HepG2 (cell line): ENCODE data around the gene RPS14. TPM values are rescaled to one million over a fixed set of nuclear protein-coding genes. Genes with fewer than 3 reads are reported as not detected.
A peak's percentile ranks its signal among the peaks of the same experiment; 100 is the strongest.

Experiments
- ATAC-seq: fragments of 200-7000 bp; cut with Tn5 transposase; 3 replicates; pipeline ENCODE4 v1.9.1; 2020; ENCODE audit warnings: mild to moderate bottlenecking, moderate library complexity
- BruUV-seq: library from RNA; stranded (reverse); fragments of 400-500 nt; replicated peaks from 2 replicates; lab custom pipeline; 2021; lab: Mats Ljungman, UMichigan
- CTCF ChIA-PET: fragments of 300-600 bp; formaldehyde crosslinking; extraction: SDS; loops from one replicate; lab custom pipeline; 2021; ENCODE audit warnings: low total read pairs, inconsistent platforms, low intra/inter-chr PET ratio; lab: Yijun Ruan, JAX
- POLR2A ChIA-PET: fragments of 350-600 bp; sonication (Branson Sonifier 250); formaldehyde crosslinking; loops from one replicate; lab custom pipeline; 2020; ENCODE audit warnings: antibody characterized with exemption, inconsistent platforms; lab: Yijun Ruan, JAX
- DNase-seq: peaks from one replicate; pipeline ENCODE4 v3.0.0-alpha.2; 2015; ENCODE audit warnings: low spot score
- FAIRE-seq: peaks from 3 replicates; lab custom pipeline; 2011; peaks lifted over from hg19 to GRCh38; lab: Jason Lieb, UNC
- H2AFZ ChIP-seq: one replicate; pipeline ENCODE4 v1.6.1; 2011; ENCODE audit warnings: low read length, inconsistent platforms
- H3K27ac ChIP-seq: fragments of 300-600 bp; 3 replicates; pipeline ENCODE4 v1.8.0; 2011; ENCODE audit warnings: mixed run types, mild to moderate bottlenecking, mixed read lengths, low read length, inconsistent platforms; ENCODE audit not compliant: insufficient read depth; ENCODE audit errors: extremely low read length
- H3K27me3 ChIP-seq, 2 experiments: fragments of 200-600 bp in 1 of 2; 2 replicates in 1 of 2; 3 replicates in 1 of 2; pipeline versions ENCODE4 v1.6.0 to v1.8.0; 2011; ENCODE audit warnings: low read length in 2 of 2, mild to moderate bottlenecking in 2 of 2, moderate library complexity in 2 of 2, inconsistent platforms in 1 of 2; ENCODE audit not compliant: insufficient read depth in 2 of 2, control insufficient read depth in 1 of 2
- H3K36me3 ChIP-seq, 2 experiments: fragments of 200-600 bp in 1 of 2; replicated peaks in 1 of 2; 2 replicates in 1 of 2; 3 replicates in 1 of 2; pipeline versions ENCODE4 v1.5.1 to v1.8.0; 2011; ENCODE audit warnings: low read length in 2 of 2, inconsistent platforms in 1 of 2; ENCODE audit not compliant: insufficient read depth in 2 of 2, control insufficient read depth in 1 of 2
- H3K4me1 ChIP-seq: 2 replicates; pipeline ENCODE4 v1.5.1; 2012; ENCODE audit warnings: low read length, inconsistent platforms; ENCODE audit not compliant: insufficient read depth
- H3K4me2 ChIP-seq: 2 replicates; pipeline ENCODE4 v1.6.0; 2011; ENCODE audit warnings: low read depth, low read length, inconsistent platforms
- H3K4me3 ChIP-seq, 3 experiments: fragments of 200-600 bp in 1 of 3; sonication (generic), shearing (Covaris generic) in 1 of 3; replicated peaks in 1 of 3; 2 replicates each; pipeline ENCODE4 v1.5.1; 2011 to 2016; ENCODE audit warnings: low read length in 3 of 3, inconsistent platforms in 2 of 3, low read depth in 2 of 3, mild to moderate bottlenecking in 2 of 3, control low read depth in 1 of 3, mixed read lengths in 1 of 3; ENCODE audit not compliant: insufficient read depth in 1 of 3
- H3K79me2 ChIP-seq: one replicate; pipeline ENCODE4 v1.6.1; 2011; ENCODE audit warnings: low read length, inconsistent platforms; ENCODE audit not compliant: insufficient read depth
- H3K9ac ChIP-seq: 2 replicates; pipeline ENCODE4 v1.6.0; 2011; ENCODE audit warnings: mild to moderate bottlenecking, low read depth, low read length, inconsistent platforms; ENCODE audit not compliant: insufficient read depth
- H3K9me3 ChIP-seq: 2 replicates; pipeline ENCODE4 v1.5.1; 2012; ENCODE audit warnings: mild to moderate bottlenecking, low read length
- H4K20me1 ChIP-seq: 2 replicates; pipeline ENCODE4 v1.6.0; 2011; ENCODE audit warnings: inconsistent platforms, mild to moderate bottlenecking, low read length, moderate library complexity; ENCODE audit not compliant: insufficient read depth
- ARNTL ChIP-seq: sonication (generic); formaldehyde crosslinking; IDR thresholded peaks from 2 replicates; pipeline ENCODE4 v1.4.0; 2020; ENCODE audit warnings: mild to moderate bottlenecking, missing genetic modification reagents
- IRF2 ChIP-seq: IDR thresholded peaks from 2 replicates; pipeline ENCODE4 v1.6.1; 2018; ENCODE audit warnings: missing genetic modification reagents, missing compliant biosample characterization
- MTF1 ChIP-seq: sonication (generic); formaldehyde crosslinking; IDR thresholded peaks from 2 replicates; pipeline ENCODE4 v1.5.0; 2020; ENCODE audit warnings: missing genetic modification reagents
- NRL ChIP-seq: sonication (generic); formaldehyde crosslinking; IDR thresholded peaks from 2 replicates; pipeline ENCODE4 v1.5.0; 2020; ENCODE audit warnings: missing genetic modification reagents, mild to moderate bottlenecking, moderate library complexity, borderline replicate concordance
- PPARG ChIP-seq: conservative IDR thresholded peaks from 2 replicates; pipeline ENCODE4 v1.6.1; 2016; ENCODE audit warnings: missing biosample characterization, missing genetic modification reagents
- SCMH1 ChIP-seq: sonication (generic); formaldehyde crosslinking; IDR thresholded peaks from 2 replicates; pipeline ENCODE4 v1.9.0; 2021; ENCODE audit warnings: missing genetic modification reagents, mild to moderate bottlenecking, borderline replicate concordance
- STAG1 ChIP-seq: sonication (generic); formaldehyde crosslinking; IDR thresholded peaks from 2 replicates; pipeline ENCODE4 v1.4.0; 2020; ENCODE audit warnings: missing genetic modification reagents
- XRCC5 ChIP-seq: fragments of 200-400 bp; formaldehyde crosslinking; optimal IDR thresholded peaks from 2 replicates; pipeline ENCODE3; 2017; ENCODE audit warnings: mild to moderate bottlenecking, low read length
- ZKSCAN1 ChIP-seq: fragments of 150-350 bp; IDR thresholded peaks from 2 replicates; pipeline ENCODE4 v1.6.1; 2014; ENCODE audit warnings: low read length
- ZNF263 ChIP-seq: sonication (generic); formaldehyde crosslinking; IDR thresholded peaks from 2 replicates; pipeline ENCODE4 v1.4.0; 2020; ENCODE audit warnings: missing genetic modification reagents
- ZNF737 ChIP-seq: sonication (generic); formaldehyde crosslinking; IDR thresholded peaks from 2 replicates; pipeline ENCODE4 v1.5.0; 2020; ENCODE audit warnings: missing genetic modification reagents, mild to moderate bottlenecking, borderline replicate concordance
- WGBS: methylation state at CpG from one replicate; pipeline ENCODE4 v1.1.6; 2017; ENCODE audit warnings: low lambda C conversion rate; 5-methylcytosine and 5-hydroxymethylcytosine counted together
- in situ Hi-C: cut with HindIII; loops from 2 replicates; pipeline ENCODE4 v1.10.0; 2017; ENCODE audit warnings: low pct_unique_long_range_greater_than_20kb; ENCODE audit not compliant: extremely low pct_ligation_motif_present
- intact Hi-C: fragments of 100-400 bp; cut with micrococcal nuclease; formaldehyde crosslinking; loops from one replicate; pipeline ENCODE4 v1.10.0; 2022; ENCODE audit not compliant: unreplicated experiment
- polyA plus RNA-seq, 8 experiments: library from polyadenylated mRNA; depleted of rRNA in 3 of 8; stranded (reverse) in 7 of 8; unstranded in 1 of 8; fragments of >200 nt; fragmentation: Illumina TruSeq in 4 of 8; extraction: Trizol in 4 of 8; gene quantifications; 2 replicates each; pipeline versions ENCODE4 v1.2.1 to v1.2.3, GENCODE V29; 2011 to 2016; ENCODE audit warnings: low read depth in 4 of 8, missing spikeins in 1 of 8, mixed read lengths in 1 of 8; ENCODE audit not compliant: insufficient read depth in 1 of 8
- total RNA-seq, 5 experiments: library from RNA; depleted of rRNA; stranded (reverse); fragments of >200 nt; fragmentation: Illumina TruSeq; extraction: Trizol; gene quantifications; 2 replicates each; pipeline ENCODE4 v1.2.3, GENCODE V29; 2016; ENCODE audit warnings: low read depth in 1 of 5
- TF ChIP-seq, protein P1 (sequence below): sonication (generic); formaldehyde crosslinking; IDR thresholded peaks from 2 replicates; pipeline ENCODE4 v1.5.0; 2020; ENCODE audit warnings: missing genetic modification reagents
- TF ChIP-seq, protein P2 (sequence below): sonication (generic); formaldehyde crosslinking; IDR thresholded peaks from 2 replicates; pipeline ENCODE4 v1.5.0; 2020; ENCODE audit warnings: mild to moderate bottlenecking, missing genetic modification reagents, moderate library complexity

Gene RPS14
- total and polyA plus RNA-seq, 2 of the 13 experiments (the other 11 are each of a cell fraction or from before 2014, with no cell fraction given), result 2,116 to 3,295 TPM

DNA sequence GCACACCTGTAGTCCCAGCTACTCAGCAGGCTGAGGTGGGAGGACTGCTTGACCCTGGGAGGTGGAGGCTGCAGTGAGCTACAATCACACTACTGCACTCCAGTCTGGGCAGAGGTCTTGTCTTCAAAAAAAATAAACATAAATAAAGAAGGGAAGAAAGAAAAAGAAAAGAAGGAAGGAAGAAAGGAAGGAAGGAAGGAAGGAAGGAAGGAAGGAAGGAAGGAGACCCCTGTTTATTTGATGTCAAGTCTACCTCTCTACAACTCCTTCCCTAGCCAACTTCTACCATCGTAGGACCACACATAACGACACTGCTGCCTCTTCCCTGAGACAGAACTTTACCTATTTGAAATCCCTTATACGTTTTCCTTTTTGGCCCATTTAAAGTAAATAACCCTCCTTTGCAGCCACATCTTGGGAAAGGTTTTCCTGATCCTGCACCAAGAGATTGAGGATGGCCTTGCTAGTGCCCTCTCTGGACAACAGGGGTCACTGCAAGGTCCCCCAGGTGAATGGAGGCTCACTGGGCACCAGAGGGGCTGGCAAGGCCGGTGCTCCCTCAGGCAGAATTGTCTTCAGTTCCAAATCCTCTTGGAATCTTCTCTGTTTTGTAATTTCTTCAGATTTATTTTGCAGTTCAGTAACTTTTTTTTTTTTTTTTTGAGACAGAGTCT, 10.5 kb downstream of the RPS14 start:
- peak; percentile 51 for DNase-seq
- no peak overlapping the region for H3K27ac ChIP-seq
- no peak overlapping the region for H2AFZ ChIP-seq
- no peaks in the 10 kb centered on the region for H3K9me3 ChIP-seq
- H3K79me2 ChIP-seq, result no peaks in the 10 kb centered on the region
- WGBS, result 12% methylated on average over 4 of the region's 4 CpGs
- BruUV-seq, result no TSS peak
- H3K27me3 ChIP-seq, result no peaks in the 10 kb centered on the region
- H3K36me3 ChIP-seq, result peaks cover 2 to 8% of the 10 kb centered on the region in 2 experiments; a peak in 4 of 5 replicates
- in situ Hi-C loops (loop anchor here (5.0 kb wide), 2 partner anchors 42 to 167 kb away; no protein-coding TSS in a partner anchor), intact Hi-C loops (loop anchor here (5.0 kb wide), 2 partner anchors 82 to 167 kb away; partner anchors contain the start of gene TCOF1)
- H3K4me3 ChIP-seq, result no peak overlapping the region
- FAIRE-seq, result peak; percentile 64
- H3K9ac ChIP-seq, result no peak overlapping the region
- H4K20me1 ChIP-seq, result peaks cover 7% of the 10 kb centered on the region
- H3K4me2 ChIP-seq, result no peak overlapping the region
- peak; percentile 37; the same call in 1 of the 2 replicates for TF ChIP-seq ZNF263 (CRISPR knock-in tag)
- no peak for TF ChIP-seq ZNF737 (CRISPR knock-in tag)
- no peak for TF ChIP-seq MTF1 (CRISPR knock-in tag)
- TF ChIP-seq NRL, result no peak
- TF ChIP-seq ZKSCAN1, result no peak
- TF ChIP-seq, protein P1, sequence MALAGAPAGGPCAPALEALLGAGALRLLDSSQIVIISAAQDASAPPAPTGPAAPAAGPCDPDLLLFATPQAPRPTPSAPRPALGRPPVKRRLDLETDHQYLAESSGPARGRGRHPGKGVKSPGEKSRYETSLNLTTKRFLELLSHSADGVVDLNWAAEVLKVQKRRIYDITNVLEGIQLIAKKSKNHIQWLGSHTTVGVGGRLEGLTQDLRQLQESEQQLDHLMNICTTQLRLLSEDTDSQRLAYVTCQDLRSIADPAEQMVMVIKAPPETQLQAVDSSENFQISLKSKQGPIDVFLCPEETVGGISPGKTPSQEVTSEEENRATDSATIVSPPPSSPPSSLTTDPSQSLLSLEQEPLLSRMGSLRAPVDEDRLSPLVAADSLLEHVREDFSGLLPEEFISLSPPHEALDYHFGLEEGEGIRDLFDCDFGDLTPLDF, result no peak
- peak; percentile 51 for TF ChIP-seq STAG1 (CRISPR knock-in tag)
- TF ChIP-seq XRCC5, result peak; percentile 41
- no peak for TF ChIP-seq ARNTL (CRISPR knock-in tag)
- TF ChIP-seq SCMH1 (CRISPR knock-in tag), result no peak
- TF ChIP-seq IRF2 (CRISPR knock-in tag), result no peak
- no peak for TF ChIP-seq PPARG (CRISPR knock-in tag)
- TF ChIP-seq, protein P2, sequence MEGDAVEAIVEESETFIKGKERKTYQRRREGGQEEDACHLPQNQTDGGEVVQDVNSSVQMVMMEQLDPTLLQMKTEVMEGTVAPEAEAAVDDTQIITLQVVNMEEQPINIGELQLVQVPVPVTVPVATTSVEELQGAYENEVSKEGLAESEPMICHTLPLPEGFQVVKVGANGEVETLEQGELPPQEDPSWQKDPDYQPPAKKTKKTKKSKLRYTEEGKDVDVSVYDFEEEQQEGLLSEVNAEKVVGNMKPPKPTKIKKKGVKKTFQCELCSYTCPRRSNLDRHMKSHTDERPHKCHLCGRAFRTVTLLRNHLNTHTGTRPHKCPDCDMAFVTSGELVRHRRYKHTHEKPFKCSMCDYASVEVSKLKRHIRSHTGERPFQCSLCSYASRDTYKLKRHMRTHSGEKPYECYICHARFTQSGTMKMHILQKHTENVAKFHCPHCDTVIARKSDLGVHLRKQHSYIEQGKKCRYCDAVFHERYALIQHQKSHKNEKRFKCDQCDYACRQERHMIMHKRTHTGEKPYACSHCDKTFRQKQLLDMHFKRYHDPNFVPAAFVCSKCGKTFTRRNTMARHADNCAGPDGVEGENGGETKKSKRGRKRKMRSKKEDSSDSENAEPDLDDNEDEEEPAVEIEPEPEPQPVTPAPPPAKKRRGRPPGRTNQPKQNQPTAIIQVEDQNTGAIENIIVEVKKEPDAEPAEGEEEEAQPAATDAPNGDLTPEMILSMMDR (CRISPR knock-in tag), result peak; percentile 68
- POLR2A ChIA-PET, result no interaction called here
- no peaks in the 10 kb centered on the region for H3K4me1 ChIP-seq
- peak; percentile 69 for ATAC-seq
- CTCF ChIA-PET, result no interaction called here
